ENCODE measurements around the gene GLIS2.

GLIS2 gene

DNA sequence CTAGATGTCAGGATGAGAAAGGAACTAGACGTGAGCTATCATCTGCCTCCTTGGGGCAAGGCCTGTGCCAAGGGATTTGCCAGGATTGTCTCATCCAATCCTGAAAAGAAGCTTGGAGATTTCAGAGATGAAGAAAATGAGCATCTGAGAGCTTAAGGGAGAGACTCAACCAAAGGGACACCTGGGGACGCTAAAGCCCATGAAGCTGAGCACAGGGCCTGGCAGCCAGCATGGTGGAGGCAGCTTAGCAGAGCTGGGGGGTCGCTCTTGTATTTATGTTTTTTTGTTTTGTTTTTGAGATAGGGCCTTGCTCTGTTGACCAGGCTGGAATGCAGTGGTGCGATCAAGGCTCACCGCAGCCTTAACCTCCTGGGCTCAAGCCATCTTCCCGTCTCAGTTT lies 18.4 kb upstream of the GLIS2 start:
- DNase-seq (ENCODE audit: low spot score): no peak

DNA sequence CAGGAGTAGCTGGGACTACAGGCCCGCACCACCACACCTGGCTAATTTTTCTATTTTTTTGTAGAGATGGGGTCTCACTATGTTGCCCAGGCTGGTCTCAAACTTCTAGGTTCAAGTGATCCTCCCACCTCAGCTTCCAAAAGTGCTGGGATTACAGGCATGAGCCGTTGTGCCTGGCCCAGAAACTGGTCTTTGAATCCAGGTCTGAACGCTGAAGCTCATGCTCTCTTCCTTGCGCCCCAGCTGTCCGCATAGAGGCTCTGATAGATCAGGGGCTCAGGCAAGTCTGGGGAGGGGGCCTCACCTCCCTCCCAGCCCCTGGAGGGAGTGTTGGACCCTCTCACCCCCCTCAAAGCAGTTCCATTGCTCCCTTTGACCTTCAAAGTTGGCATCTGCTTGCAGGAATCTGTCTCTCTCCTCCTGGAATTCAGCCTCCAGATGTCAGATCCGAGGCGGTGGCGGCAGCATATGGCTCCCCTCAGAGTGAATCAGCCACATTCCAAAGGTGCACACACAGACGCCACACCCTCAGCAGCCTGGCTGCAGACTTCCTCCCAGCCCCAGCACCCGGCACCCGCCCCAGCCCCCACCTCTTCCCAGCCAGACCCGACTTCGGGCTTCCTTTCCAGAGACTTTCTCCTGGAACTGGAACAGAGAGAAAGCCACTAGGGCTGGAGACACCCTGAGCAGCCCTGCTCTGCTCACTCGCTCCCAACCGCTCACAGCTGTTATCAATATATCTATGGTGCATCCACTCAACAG lies 16.9 kb upstream of the GLIS2 start:
- peak; percentile 52 for DNase-seq (ENCODE audit: low spot score)

DNA sequence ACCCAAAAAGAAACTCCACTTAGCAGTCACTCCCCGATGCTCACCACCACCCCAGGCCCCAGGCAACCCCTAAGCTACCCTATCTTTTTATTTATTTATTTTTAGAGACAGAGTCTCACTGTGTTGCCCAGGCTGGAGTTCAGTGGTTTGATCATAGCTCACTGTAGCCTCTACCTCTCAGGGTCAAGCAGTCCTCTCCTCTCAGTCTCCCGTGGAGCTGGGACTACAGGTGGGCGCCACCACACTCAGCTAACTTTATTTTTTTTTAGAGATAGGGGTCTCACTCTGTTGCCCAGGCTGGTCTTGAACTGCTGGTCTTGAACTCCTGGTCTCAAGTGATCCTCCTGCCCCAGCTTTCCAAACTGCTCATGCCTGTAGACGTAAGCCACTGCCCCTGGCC lies 14.7 kb upstream of the GLIS2 start:
- no peak for DNase-seq (ENCODE audit: low spot score)

DNA sequence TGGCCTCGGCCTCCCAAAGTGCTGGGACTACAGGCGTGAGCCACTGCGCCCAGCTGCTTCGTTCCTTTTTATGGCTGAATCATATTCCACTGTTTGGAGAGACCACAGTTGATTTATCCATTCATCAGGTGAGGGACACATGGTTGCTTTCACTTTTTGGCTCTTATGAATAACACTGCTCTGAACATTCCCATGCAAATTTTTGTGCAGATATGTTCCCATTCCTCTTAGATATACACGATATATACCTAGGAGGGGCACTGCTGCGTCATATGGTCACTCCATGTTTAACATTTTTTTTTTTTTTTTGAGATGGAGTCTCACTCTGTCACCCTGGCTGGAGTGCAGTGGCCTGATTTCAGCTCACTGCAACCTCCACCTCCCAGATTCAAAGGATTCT lies 13.9 kb upstream of the GLIS2 start:
- DNase-seq (ENCODE audit: low spot score): no peak

DNA sequence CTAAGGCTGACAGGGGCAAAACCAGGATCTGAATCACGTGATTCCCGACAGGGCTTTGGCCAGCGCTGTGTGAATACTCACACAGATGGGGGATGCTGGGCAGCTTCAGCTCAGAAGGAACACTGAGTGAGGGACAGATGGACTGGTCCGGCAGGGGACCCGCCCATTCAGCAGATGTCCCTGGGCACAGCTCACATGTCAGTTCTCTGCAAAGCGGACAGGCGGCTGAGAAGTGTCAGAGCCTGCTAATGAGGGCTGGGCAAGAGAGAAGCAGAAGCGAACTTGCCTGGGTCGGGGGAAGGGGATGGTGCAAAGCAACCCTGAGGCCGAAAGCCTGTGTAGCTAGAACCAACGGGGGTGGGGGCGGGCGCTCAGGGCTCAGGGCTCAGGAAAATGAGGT lies 11.9 kb upstream of the GLIS2 start:
- DNase-seq (ENCODE audit: low spot score): no peak

DNA sequence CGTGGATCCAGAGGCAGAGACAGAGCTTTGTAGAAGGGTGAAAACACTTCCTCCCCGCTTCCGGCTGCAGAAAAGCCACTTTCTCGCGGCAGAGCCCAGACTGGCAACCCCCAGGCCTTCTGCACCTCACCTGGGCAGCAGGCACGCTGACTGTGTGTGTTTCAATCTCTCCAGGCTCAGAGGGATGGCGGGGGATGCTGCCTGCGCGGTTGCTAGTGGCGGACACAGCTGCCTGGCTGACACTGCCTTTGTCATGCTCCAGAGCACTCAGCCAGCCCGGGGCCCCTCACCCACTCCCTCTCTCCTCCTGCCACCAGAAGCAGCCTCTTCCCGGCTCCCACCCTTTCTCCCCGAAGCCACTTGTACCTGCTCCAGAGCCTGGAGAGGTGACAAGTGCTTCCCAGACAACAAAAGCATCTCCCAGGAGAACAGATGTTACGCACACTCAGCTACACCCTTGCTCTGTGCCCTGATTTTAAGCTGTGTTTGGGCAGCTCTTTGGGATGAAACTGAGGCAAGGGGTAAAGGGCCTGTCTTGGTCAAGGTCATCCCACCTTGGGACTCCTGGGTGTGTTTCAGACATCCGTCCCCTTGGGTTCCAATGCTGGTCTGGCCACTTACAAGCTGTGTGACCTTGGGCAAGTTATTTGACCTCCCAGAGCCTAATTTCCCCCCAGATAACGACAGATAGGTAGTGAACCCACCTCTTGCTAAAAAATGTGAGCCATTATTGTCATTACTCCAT lies 9.2 kb upstream of the GLIS2 start:
- DNase-seq (ENCODE audit: low spot score): peak; percentile 66

DNA sequence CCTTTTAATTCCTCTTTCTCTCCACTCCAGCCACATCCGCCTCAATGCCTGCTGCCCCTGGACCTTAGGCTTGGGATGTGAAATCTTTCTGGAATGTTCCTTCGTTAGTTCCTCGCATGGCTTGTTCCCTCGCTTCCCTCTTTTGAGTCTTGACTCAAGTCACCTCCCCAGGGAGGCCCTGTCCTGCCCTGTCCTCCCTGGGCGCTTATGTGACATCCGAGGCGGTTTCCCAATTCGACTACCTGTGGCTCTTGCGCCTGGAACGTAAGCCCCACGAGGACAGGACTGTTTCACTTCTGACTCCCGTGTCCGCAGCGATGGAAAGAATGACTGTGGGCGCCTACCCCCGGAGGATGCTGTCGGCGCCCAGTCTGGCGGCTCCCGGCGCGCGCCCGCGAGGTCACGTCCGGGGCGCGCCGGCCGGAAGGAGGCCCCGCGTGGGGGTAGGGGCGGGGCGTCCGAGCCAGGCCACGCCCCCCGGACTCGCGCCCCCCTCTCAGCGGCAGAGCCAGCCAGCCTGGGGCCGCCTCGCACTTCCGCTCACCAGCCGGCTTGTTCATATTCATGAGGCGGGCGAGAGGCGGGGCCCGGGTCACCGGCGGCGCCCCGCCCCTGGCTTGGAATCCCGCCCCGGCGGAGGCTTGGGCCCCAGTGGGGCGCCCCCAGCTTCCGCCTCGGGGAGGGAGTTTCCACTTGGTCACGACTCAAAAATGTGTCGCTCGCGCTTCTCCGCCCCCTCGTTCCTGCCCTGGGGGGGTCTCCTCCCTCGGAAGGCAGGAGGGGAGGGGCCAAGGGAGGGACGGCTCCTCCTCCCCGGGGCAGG lies 8.4 kb upstream of the GLIS2 start:
- peak; percentile 94 for DNase-seq (ENCODE audit: low spot score)

DNA sequence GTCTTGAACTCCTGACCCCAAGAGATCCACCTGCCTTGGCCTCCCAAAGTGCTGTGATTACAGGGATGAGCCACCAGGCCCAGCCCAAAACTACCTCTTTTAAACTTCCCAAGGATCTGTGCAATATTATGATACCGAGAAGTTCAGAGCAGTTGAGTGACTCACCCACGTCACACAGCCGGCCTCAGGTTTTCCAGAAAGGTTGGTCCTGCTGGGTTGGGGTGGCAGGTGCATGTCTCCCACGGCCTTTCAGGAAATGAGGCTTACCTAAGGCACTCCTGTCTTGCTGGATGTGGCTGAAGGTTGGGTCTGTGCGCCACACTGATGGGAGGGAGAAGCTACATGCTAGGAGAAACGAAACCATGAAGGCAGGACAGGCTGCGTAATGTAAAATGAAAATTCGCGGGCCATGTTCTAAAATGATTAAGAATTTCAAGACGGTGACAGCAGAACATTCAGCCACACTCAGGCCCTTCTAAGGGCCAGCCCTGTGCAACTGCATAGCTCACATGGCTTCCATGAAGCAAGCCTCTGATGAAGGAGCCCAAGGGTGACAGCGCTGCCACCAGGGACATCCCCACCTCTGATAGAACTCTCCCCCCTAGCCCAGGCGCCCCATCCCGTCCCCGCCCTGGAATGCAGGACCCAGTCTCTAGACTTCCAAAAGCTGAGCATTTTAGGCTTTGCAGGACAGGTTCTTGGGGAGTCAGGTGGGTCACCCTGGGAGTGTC lies 6.6 kb upstream of the GLIS2 start:
- no peak for DNase-seq (ENCODE audit: low spot score)

DNA sequence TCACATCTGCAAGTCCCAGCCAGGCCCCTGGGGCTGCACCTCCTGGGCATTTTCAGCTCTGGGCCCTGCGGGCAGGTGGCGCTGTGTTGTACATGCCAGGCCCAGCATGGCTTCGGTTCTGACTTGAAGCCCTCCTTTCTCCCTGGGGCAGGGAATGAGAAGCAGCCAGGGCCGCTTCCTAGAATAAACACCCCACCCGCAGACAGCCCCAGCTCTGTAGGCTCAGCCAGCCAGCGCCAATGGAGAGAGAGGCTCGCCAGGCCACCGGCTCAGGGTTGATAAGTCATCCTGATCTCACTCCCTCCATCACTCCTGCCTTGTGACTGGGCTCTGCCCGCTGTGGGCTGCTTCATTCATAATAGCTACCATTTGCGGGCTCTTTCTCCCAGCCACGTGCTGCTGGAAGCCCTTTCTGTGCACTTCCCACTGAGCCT lies 6.0 kb upstream of the GLIS2 start:
- peak; percentile 56 for DNase-seq (ENCODE audit: low spot score)

DNA sequence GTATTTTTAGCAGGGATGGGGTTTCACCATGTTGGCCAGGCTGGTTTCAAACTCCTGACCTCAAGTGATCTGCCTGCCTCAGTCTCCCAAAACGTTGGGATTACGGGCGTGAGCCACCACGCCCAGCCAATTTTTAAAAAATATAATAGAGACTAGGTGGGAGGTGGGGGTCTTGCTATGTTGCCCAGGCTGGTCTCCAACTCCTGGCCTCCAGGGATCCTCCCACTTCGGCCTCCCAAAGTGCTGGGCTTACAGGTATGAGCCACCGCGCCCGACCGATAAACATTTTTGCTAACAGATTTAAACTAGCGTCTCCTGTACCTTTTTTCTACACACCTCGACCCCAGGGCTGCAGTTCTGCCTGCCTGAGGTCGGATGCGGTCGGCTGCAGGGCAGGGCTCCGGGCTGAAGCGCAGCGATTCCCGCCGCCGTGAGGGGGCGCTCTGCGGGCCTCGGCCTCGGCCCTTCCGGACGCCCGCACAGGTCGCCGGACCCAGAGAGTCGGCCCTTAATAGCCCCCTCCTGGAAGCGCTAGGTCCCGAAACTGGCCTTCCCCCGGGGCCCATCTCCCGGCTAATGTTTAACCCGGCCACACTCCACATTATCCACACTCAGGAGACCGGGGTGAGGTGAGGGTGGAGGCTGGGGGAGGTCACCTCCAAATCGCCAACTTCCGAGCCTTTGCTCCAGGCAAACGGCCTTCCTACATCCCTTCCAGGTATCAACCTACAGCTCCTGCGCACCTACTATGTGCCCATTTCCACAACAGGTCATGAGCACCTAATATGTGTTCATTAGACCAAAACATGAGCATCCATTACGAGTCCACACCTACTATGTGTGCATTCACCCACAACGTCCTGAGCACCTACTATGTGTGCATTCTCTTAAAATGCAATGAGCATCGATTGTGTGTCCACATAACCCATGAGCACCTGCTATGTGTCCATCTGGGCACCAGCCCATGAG lies 2.0 kb upstream of the GLIS2 start:
- DNase-seq (ENCODE audit: low spot score): no peak

DNA sequence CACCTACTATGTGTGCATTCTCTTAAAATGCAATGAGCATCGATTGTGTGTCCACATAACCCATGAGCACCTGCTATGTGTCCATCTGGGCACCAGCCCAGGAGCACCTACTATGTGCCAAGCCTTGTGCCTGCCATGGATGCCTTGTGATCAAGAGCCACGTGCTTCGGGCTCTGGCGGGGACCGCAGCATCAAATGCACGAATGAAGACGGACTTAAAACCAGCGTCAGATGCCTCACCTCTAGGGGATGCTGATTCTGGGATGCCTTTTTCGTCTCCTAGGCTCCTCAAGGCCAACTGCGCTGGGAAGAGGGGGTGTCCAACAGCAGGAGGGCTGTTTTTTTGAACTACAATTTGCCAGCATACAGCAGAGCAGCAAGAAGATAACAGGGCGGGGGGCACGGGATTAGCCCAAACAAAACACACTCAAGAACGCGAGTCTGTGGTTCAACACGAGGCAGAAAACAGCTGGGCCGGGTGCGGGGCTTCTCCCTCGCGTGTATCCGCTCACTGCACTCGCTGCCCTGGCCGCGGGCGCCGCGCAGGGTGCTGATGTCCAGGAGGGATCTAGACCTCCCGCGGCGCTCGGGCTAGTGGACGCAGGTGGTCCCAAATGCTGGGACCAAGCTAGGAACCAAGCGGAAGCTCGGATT lies 1.2 kb upstream of the GLIS2 start:
- peak; percentile 77 for DNase-seq (ENCODE audit: low spot score)

DNA sequence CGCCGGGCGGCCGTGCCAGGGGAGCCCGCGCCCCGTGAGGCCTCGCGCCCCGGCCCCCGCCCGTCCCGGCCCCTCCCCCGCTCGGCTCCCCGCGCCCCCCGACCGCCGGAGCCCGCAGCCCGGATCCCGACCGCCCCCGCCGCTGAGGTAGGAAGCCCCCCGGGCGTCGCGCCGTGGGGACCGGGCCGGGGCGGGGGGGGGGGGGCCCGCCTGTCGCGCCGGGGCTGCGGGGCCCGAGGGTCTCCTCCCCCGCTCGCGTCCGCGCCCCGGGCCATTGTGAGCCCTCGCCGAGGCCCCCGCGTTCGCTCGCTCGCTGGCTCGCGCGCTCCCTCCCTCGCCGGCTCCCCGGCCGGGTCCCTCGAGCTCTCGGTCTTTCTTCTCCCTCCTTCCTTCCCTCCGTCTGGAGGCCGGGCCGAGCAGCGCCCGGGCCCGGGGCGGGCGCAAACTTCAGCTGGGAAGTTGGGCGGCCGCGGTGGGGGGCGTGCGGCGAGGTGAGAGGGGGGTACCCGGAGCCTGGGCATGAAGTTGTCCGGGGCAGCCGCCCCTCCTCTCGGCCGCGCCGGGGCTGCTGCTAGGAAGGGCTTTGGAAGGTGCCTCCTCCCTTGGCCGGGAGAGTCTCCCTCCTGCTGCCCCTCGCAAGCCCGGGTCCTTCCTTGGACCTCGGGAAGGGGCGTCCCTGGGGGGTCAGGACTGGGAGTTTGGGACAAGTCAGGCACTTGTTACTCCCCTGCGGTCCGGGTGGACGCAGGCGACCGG lies 419 bp downstream of the GLIS2 start:
- DNase-seq (ENCODE audit: low spot score): no peak

DNA sequence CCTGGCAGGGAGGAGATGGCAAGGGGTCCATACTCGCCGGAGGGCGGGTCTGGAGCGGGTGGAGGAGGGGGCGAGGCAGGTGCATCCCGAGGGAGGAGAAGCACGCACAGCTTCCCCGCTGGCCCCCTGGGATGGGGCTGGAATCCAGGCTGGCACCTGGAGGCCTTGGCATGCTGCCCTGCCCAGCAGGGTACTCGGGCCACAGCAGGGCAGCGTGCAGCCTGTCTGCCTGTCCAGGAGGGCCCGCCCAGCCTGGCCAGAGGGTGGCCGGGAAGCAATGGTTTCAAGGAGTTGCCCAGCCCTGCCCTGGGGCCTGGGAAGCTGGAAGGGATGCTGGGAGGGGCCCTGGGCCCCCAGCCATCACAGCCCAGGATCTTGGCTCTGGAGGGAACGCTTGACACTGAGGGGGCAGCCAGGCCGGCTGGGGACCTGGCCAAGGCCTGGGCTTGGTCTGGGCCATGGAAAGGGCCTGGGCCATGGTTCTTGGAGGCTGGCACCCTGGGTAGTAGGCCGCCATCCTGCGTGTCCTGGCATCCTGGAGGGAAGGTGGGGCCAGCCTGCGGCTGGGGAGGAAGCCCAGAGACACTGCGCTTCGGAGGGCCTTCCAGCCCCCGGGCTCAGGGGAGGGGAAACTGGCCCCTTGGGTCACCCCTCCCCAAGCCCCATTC lies 1.1 kb downstream of the GLIS2 start:
- DNase-seq (ENCODE audit: low spot score): no peak

DNA sequence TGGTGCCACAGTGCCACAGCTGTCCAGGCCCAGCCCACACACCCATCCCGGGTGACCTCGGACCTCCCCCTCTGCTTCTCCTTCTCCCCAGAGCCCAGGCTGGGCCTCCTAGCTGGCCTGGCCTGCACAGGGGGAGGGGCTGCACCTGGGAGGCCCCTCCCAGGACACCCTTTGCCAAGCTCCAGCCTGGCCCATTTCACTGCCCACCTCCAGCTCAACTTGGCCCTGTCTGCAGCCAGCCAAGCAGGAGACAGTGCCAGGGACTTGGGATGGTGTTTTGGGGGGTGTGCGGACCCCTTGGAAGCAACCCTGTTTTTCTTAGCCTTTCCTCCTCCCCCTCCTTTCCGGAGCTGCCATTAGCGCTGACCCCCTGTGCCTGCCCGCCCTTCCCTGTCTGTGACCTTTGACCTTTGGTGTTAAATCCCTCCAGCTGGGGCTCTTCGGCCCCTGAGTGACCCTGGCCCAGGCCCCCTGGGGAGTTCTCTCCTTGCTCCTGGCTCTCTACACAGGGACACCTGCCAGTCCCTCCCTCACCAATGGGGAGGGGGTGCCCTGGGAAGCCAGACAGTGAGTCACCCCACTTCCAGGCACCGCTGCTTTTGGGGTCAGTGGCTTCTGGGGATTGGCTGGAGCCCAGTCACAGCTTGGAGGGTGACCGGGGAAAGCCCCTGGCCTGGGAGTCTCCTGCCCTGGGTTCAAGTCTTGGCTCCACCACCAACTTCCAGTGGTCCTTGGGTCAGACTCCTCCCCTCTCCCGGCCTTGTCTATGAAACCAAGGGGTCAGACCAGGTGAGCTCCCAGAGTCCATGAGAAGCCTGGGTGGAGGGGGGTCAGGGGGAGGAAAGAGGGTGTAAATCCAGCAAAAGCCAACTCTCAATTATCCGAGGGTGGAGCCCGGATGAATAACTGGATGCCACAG lies 1.9 kb downstream of the GLIS2 start:
- no peak for DNase-seq (ENCODE audit: low spot score)

DNA sequence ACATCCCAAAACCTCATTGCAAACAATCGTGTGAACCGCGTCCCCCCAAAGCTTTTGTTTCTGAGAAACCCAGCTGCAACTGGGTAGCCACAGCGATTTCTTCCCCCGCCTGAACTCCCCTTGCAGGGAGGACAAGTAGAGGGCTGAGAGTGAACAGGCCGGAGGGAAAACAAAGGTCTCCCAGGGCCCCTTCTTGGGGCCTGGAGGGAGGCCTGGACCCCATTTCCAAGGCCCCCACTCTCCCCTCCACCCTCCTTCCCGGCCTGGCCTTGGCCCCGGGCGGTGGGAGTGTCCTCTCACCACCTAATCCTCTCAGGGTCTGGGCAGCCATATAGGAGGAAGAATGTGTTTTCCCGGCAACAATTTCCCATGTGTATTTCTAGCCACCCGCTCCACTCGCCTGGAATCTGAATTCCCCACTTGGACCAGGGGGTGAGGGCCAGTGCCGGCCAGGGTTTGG lies 2.6 kb downstream of the GLIS2 start:
- no peak for DNase-seq (ENCODE audit: low spot score)

DNA sequence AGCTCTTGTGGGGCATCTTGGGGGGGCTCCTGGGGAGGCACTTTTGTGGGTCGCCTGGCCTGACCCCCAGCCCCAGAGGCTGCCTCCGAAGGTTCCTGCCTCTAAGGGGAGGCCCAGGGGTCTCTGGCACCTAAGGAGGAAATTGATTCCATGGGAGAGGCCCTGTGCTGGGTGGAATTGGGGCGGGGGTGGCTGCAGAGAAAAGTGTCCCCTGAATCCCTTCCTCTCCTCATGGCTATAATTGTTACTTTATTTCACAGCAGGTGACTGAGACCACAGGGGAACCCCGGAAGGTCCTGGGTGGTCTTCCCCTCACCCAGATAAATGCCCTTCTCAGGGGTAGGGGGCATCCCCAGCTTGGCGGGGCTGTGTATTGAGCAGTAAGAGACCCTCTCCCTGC lies 3.1 kb downstream of the GLIS2 start:
- DNase-seq (ENCODE audit: low spot score): no peak
